ENCODE measurements around the gene ZXDC.

ZXDC gene

GRCh38 chr3:126422121-126422520 lies 53.6 kb downstream of the ZXDC start:
- FAIRE-seq (no peak), DNase-seq (ENCODE audit: insufficient read length, low spot score) (no peak)
- no peak for TF ChIP-seq CTCF (IDR thresholded peaks at IDR 0.05; ENCODE audit: insufficient read depth, missing control alignments)

GRCh38 chr3:126421573-126422119 lies 54.0 kb downstream of the ZXDC start:
- DNase-seq (ENCODE audit: insufficient read length, low spot score) (no peak), FAIRE-seq (no peak)
- no peak for TF ChIP-seq CTCF (IDR thresholded peaks at IDR 0.05; ENCODE audit: insufficient read depth, missing control alignments)

- TF ChIP-seq CTCF (IDR thresholded peaks at IDR 0.05; ENCODE audit: insufficient read depth, missing control alignments), result no peak
- FAIRE-seq (no peak), DNase-seq (ENCODE audit: insufficient read length, low spot score) (no peak)
Observed at GRCh38 chr3:126419886-126420786, 55.6 kb downstream of the ZXDC start.

GRCh38 chr3:126419151-126419703 lies 56.5 kb downstream of the ZXDC start:
- no peak for TF ChIP-seq CTCF (IDR thresholded peaks at IDR 0.05; ENCODE audit: insufficient read depth, missing control alignments)
- no peak for FAIRE-seq
- DNase-seq (ENCODE audit: insufficient read length, low spot score), result no peak

GRCh38 chr3:126418661-126419131 lies 57.0 kb downstream of the ZXDC start:
- no peak for FAIRE-seq
- TF ChIP-seq CTCF (IDR thresholded peaks at IDR 0.05; ENCODE audit: insufficient read depth, missing control alignments), result no peak
- no peak for DNase-seq (ENCODE audit: insufficient read length, low spot score)

- FAIRE-seq (no peak), DNase-seq (ENCODE audit: insufficient read length, low spot score) (no peak)
- TF ChIP-seq CTCF (IDR thresholded peaks at IDR 0.05; ENCODE audit: insufficient read depth, missing control alignments), result no peak
Observed at GRCh38 chr3:126417981-126418530, 57.6 kb downstream of the ZXDC start.
